CD4-positive, alpha-beta T cell treated with Interleukin-15 for 1 hour (primary cell): Measurements from ENCODE around the gene MAPKAP1.

Experiments used
- DNase-seq: peaks from one replicate; pipeline ENCODE4 v3.0.0-alpha.2; 2020

The MAPKAP1 gene

DNA sequence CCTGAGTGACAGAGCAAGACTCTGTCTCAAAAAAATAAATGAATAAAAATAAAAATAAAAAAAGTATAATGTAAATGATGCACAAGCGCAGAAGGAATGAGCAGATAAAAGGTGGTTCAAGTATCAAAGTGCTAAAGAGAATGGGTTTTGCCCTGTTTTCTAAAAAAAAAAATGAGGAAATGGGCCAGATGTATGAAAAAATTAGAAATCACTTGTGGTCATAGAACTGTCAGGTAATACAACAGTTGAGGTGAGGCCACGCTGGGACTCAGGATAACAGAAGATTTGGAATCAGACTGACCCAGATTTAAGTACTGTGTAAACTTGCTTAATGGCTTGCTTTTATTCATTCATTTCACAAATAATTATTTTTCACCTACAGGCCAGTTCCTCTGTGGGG, 69.8 kb downstream of the MAPKAP1 start:
- DNase-seq: no peak

DNA sequence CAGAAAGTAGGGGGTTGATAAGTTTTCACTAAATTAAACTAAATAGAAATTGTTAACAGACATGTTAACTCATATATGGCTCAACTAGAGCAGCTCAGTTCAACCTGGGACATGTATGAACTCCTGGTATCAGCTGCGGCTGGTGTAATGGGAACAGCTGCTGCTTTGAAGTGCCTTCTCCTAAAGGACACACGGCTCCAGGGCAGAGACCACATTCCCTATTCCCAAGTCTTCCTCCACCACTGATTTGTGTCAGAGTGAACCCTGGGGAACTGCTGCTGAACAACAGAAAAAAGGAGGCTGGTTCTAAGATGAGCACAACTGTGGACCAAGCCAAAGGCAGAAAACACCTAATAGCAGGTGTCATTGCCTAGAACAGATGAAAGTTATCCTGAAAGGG, 71.1 kb downstream of the MAPKAP1 start:
- DNase-seq: no peak

DNA sequence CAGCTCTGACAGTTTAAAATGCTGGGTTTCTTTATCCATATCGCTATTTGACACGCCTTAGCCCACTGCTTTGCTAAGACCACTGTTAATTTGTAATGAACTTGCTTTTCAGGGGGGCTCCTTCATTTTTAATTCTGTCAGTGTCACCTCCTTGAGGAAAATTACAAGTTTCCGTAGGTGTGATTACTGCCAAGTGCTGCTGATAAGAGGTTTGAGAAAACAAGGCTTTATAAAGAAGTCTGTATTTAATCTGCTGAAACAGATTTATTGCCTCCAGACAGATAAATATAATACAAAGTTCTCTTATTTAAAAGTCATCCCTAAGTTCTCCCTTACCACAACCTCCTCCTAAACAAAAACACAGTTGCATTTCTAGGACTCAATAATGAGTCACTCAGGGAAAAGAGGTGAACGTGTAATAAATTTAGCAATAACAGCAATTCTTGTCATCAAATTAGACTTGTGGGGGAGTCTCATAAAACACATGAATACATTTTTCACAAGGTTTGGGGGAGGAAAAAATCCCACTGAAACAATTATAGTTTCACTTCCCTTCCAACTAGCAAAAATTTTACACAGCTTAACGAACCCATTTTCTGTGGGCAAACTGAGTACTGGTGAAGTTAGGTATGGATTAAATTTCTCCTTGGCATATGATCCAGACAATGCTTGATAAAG, 72.8 kb downstream of the MAPKAP1 start:
- no peak for DNase-seq

DNA sequence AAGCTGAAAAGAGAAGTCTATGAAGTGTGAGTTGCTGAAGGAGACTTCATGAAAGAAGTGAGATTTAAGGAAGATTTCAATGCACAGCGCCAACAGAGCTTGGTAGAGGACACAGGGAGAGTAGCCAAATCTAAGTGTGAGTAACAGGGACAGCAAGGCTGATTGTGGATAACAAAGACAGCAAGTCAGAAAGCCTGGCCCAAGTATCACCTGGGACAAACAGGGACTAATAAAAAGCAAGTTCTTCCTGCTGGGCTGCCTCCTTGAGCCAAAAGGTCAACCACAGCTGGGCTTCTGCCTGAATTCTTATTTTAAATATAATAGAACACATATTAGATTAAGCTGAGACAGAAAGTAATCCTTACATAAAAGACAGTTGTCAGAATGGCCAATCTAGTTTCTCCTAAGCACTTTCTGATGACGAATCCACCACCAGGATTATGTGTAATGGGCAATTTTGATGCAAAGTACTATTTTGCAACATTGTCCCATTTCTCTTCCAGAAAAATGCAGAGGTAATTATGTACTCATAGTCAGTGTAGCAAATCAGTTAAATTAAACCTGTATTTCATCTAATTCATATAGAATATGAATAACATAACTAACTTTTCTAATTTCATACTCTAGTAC, 73.8 kb downstream of the MAPKAP1 start:
- no peak for DNase-seq

DNA sequence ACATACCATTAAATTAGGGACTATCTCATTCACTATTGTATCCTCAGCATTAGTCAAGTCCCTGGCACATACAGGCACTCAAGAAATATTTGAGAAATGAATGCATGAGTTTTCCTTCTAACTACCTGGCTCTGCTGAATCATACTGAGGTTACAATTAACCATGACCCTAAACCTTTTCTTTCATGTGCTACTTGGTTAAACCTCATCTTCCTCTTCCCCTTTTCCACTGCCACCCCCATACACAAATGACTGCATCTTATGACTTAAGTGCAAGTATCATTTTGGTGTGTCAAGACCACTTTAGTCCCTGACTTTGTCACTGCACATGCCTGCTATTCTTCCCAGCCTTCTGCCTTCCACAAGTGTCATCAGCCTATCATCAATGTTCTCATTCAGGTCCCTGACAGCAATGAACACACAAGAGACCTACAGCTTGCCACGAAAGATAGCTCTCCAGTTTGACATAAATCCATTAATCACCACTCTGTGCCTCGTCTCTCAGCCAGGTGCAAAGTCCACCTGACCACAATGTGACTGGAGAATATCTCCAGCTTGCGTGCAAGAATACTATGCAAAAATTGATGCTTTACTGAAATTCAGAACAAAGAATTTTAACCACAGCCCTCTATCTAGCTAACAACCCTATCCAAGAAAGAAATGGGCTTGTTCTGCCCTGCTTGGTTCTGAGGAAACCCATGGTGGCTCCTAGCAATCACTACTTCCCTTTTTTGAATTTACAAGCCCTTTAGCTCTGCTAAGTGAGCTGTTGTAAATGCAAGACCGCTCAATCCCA, 74.5 kb downstream of the MAPKAP1 start:
- DNase-seq: no peak

DNA sequence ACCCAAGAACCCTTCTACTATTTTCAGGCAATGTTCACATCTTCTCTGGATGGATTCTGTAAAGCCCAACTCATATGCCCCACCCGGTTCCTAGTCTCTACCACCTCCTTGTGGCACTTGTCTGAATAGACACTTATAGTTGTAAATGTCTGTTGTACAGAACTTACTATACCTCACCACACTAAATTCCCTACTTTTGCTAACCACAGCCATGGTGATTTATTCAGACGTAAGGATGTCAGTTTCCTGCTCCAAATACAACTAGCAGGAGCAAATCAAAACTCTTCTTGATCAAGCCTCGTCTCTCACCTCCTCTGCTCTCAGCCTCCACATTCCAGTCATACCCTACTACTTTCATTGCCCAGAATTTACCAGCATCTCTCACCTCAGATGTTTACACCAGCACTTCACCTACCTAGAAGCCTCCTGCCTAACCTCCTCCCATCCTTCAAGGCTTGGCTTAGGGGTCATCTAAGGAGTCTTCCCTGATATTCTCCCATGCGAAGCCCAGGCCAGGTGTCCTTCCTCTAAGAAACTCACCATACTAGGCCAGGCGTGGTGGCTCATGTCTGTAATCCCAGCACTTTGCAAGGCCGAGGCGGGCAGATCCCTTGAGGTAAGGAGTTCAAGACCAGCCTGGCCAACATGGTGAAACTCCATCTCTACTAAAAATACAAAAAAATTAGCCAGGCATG, 75.5 kb downstream of the MAPKAP1 start:
- no peak for DNase-seq

DNA sequence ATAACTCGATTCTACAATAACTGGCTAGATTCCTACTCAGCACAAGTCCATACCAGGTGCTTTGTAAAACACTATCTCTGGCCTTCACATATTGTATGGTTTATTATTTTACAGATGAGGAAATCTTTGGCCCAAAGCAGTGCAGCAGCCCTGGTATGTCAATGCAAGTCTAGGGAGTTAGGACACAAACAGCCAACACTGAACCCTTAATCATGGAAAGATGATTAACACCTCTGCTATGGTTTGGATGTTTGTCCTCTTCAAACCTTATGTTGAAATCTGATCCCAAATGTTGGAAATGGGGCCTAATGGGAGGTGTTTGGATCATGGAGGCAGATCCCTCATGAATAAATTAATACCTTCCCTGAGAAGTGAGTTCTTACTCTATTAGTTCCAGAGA, 76.6 kb downstream of the MAPKAP1 start:
- DNase-seq: no peak

DNA sequence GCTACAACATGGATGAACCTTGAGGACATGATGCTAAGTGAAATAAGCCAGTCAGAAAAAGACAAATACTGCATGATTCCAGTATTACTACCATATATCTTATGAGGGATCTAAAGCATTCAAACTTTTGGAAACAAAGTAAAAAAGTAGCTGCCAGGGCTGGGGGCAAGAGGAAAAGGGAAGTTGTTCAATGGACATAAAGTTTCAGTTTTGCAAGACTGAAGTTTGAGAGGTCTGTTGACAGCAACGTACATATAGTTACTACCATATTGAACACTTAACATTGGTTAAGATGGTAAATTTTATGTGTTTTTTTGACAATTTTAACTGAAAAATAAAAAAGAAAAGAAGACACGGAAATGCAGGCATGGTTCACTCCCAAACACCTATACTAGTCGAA, 77.6 kb downstream of the MAPKAP1 start:
- DNase-seq: no peak

DNA sequence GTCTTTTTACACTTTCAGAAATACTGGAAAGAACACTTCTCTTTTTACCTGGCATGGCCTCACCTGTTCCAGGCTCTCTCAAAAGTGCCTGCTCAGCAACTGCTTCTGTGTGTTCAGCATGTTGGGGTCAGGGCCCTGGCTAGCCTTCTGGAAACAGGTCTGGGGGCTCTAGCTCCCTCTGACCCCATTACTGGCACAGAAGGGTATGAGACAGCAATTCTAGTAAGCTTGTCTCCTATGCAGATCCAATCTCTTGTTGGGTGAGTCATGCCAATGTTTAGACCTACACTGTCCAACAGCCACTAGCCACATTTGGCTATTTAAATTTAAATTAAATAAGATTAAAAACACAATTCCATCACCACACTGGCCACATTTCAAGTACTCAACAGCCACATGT, 80.8 kb downstream of the MAPKAP1 start:
- DNase-seq: no peak

DNA sequence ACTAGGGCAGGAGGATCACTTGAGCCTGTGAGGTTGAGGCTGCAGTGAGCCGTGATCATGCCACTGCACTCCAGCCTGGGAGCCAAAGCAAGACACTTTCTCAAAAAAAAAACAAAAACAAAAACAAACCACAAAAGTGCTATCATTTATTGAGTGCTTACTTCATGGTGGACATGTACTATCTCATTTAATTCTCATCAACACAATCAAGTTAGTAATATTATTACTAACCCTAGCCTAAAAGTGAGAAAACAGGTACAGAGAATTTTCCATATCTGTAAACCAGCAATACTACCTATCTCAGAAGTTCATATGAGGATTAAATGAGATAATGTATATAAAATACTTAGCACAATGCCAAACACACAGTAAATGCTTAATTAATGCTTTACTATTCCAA, 85.8 kb downstream of the MAPKAP1 start:
- no peak for DNase-seq

DNA sequence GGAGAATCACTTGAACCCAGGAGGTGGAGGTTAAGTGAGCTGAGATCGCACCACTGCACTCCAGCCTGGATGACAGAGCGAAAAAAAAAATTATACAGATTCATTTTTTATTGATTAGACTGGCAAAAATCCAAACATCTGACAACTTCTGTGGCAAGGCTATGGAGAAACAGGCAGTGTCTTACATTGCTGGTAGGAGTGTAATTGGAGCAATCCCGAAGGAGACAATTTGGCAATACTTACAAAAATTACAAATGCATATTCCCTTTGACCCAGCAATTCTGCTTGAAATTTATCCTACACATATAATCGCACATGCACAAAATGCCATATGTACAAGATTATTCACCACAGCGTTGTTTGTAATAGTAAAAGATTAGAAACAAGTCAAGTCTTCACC, 86.8 kb downstream of the MAPKAP1 start:
- DNase-seq: no peak

DNA sequence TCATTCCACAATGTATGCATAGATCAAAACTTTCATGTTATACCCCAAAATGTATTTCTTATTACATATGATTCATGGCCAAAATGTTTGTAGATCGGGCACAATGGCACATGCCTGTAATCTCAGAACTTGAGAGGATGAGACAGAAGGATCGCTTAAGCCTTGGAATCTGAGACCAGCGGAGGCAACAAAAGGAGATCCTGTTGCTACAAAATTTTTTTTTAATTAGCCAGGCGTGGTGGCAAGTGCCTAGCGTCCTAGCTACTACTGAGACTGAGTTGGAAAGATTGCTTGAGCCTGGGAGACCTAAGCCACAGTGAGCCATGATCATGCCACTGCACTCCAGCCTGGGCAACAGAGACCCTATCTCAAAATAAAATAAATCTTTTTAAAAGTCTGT, 89.9 kb downstream of the MAPKAP1 start:
- no peak for DNase-seq

DNA sequence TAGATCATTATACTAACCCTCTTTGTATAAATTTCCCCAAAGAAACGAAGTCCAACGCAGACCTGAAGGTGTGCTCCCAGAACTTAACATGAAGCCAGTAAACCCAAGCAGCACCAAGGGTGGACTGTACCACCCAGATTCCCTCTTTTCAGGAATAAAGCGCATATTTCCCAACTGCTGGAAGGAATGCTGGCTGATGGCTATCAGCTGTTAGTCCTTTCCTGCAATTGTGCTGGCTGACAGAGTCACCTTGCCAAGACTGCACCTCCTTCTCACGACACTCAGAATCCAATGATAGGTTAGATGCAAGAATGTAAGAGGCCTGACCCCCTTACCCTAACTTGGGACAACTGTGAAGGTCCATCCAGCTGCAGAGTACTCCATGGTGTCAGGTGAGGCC, 93.9 kb downstream of the MAPKAP1 start:
- DNase-seq: no peak

DNA sequence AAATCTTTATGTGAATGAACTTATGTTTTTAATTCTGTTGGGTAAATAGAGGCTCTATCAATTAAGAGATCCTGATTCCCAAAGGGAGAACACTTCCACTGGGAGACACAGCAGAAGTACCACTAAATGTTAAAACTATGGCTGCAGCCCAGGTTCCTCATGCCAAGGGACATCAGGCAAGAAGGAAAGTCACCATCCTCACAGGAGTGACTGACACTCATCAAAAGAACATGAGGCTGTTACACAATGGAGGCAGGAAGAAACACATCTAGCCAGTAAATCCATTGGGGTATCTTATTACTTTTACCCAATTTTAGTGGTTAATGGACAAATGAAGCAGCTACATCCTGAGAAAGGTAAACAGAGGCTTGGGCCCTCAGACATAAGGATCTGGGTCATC, 94.4 kb downstream of the MAPKAP1 start:
- DNase-seq: no peak

DNA sequence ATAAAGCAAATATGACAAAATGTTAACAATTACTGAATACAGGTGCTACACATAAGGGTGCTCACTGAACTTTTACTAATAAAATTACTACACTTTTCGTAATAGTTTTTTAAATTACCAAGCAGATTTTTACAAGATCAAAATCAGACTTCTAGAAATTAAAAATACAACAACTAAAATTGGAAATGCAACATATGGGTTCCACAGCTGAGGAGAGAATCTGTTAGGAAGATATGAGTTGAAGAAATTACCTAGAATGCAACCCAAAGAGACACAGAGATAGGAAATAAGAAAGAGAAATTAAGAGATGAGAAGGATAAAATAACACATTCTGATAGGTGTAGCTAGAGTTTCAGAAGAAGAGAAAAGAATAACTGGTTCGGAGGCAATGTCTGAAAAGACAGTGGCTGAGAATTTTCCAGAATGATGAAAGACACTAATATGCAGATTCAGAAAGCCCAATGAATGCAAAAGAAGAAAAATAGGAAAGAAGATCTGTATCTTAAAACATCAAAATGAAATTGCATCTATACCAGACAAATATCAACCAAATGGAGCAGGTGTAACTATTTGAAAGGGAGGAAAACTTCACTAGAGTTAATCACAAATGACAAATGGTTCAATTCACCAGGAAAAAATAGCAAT, 95.8 kb downstream of the MAPKAP1 start:
- no peak for DNase-seq

DNA sequence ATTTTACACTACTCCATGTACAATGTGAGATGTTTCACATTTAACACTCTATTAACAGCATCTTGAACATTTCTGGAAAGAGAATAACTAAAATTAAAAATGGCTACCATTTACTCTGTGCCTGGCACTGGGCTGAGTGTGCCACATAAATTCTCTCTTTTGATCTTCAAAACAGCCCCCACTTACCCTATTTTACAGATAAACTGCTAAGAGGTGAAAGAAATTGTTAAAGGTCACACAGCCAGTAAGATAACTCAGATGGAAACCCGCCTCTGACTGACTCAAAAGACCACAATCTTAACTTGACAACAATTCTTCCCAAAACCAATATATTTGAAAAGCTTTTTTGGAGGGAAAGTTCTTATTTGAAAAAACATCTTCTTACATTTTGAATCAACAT, 97.3 kb downstream of the MAPKAP1 start:
- no peak for DNase-seq

DNA sequence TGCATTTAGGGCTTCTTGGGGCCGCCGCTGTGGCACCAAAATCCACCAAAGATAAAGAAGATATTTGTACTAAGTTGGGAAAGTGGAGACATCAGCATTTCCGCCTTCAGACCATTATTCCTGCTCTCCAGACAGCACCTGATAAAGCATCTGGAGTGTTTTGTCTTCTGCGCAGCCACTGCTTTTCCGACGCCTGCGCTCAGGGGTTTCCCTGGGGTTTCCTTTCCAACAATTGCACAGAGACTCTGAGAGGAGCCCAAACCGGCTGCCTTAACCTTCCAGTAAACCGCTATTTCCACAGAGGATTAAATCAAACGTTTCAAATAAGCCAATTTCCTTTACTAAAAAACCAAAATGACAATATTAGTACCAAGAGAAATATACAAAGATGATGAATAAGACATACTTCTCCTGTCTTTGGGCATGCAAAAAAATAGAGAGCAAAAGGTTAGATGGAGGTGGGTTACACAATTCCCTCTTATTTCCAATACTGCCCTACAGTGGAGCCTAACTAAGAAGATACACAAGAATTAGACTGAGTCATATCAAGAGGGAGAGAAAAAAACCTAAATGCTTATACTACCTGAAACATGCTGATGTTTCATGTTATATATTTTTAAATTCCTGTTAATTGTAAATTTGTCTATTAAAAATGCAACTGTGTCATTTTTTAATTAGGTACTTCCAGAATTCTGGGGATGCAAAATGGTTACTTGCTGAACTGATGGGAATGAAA, 98.4 kb downstream of the MAPKAP1 start:
- no peak for DNase-seq

DNA sequence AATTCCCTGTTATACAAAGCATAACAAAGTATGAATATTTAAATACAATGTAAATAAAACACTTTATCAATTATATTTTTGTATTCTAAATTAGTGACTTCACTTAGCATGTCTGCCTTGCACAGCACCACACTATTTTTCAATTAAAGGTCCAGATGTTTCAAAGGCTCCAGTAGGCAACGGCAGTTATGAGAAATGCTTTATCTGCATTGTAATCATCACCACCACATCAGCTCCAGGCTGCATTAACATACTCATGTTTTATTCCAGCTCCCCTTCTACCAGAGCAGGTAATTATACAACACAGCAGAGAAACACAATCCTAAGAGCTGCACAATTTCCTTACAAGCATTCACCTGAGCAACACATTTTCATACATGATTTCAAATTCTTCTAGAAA, 102.8 kb downstream of the MAPKAP1 start:
- DNase-seq: no peak

DNA sequence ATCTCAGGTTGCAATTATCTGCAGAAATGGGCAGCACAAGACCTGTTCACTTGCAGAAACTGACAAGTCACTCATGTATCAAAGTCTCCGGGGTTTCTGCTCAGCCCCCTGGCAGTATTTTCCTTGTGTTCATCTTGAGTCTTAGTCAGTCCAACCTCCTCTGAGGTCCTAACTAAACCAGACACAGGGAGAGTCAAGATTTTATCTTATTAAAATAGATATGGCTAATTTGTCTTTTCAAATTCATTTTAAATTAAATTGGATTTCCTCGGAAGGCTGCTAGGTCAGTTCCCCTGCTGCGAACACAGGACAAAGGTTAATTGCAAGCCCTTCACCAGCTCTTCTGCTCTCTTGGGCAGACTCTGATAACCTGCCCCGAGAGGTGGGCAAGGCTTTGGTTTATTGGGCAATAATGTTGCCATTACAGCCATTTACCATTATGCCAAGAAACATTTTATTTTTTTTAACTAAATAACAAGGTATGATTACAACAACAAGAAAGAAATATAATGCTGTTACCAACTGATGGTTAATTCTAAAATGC, 103.5 kb downstream of the MAPKAP1 start:
- DNase-seq: no peak

DNA sequence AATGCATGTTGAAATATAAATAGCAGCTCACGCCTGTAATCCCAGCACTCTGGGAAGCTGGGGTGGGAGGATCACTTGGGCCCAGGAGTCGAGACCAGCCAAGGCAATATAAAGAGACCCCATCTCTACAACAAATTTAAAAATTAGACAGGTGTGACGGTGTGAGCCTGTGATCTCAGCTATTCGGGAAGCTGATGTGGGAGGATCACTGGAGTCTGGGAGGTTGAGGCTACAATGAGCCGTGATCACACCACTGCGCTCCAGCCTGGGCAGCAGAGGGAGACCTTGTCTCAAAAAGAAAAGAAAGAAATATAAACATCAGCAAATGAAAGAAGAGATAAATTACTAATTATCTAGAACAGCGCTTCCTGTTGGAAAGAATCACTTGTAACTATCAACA, 105.0 kb downstream of the MAPKAP1 start:
- DNase-seq: no peak

DNA sequence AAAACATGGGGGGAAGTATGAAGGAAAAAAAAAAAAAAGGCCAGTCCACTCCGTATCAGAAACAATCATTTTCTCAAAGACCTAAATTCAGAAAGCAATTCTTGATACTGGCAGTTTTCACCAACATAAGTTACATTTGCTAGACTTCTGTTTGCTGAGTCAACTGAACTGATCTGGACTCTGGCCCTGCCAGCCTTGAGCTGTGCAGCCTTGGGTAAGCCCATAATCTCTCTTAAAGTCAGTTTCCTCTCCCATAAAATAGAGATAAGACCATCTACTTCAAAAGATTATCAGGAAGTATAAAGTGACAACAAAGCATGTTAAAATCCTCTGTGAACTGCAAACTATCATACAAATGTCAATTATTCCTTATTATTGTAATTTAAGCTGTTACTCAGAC, 106.8 kb downstream of the MAPKAP1 start:
- no peak for DNase-seq

DNA sequence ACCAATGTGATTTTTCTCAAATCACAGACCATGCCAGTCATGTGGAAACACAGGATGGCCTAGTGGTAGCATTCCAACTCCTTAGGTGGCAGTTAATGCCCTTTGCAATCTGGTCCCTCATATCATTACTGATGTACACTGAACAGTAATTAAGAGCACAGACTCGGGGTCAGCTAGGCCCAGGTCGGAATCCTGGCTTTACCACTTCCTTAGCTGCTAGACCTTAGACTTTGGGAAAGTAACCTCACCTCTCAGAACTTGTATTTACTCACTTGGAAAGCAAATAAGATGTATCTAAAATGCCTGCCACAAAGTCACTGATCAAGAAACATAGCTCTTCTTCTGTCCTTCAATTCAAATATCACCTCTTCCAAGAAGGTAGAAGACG, 112.8 kb downstream of the MAPKAP1 start:
- no peak for DNase-seq
